Stimulated activated CD4-positive, alpha-beta T cell treated with anti-CD3 and anti-CD28 coated beads, Interleukin-12 subunit alpha, Interleukin-12 subunit beta, amount 100 ng/mL, for 24 hours (primary cell): ENCODE measurements around the gene ANKS4B.

Experiments
- DNase-seq, 2 experiments: peaks; one replicate each; pipeline ENCODE4 v3.0.0-alpha.2; 2020; ENCODE audit warnings: low read depth in 2 of 2

The ANKS4B gene

GRCh38 chr16:21300309-21301167 is 67.0 kb downstream of the ANKS4B start:
- DNase-seq, result peak; percentile 23 to 59

GRCh38 chr16:21301168-21301894 is 67.8 kb downstream of the ANKS4B start:
- peak; percentile 9 to 64 for DNase-seq

DNA sequence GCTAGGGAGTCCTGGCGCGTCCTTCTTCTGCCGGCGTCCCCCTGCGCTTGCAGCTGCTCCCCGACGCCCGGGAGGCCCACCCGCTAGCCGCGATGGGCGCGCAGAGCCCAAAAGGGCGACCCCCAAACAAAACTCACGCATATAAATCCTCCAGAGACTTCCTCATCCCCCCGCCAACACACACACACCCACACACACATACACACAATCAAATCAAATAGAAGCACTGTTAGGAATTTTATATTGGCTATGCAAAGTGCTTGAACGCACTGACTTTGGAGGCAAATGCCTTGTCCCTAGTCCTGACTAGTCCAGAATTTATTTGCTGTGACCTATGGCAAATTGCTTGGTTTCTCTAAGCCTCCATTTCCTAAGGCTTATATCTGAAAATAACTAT is 68.4 kb downstream of the ANKS4B start:
- no peak for DNase-seq

- no peak for DNase-seq
Measured at GRCh38 chr16:21302454-21302853, 69.0 kb downstream of the ANKS4B start.

DNA sequence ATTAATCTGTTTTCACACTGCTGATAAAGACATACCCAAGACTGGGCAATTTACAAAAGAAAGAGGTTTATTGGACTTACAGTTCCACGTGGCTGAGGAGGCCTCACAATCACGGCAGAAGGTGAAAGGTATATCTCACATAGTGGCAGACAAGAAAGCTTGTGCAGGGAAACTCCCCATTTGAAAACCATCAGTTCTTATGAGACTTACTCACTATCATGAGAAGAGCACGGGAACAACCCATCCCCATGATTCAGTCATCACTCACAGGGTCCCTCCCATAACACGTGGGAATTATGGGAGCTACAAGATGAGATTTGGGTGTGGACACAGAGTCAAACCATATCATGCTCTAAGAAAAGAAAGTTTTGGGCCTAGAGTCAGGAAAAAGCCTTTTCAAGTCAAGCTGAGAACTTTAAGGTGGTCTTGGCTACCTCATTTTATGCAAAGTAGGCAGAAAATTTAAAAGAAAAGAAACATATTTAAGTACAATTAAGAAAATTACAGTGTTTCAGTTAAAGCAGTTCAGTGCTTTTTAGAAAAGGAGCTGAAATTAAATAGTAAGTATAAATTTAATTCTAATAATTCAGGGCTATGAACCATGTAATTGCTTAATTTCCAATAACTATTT is 69.5 kb downstream of the ANKS4B start:
- DNase-seq, result no peak
